Fibroblast of pulmonary artery (primary cell): Measurements from ENCODE around the gene ZNFX1.

Experiments used
- DNase-seq: peaks from one replicate; pipeline ENCODE4 v3.0.0-alpha.2; 2010; ENCODE audit warnings: low read depth
- H3K4me3 ChIP-seq: replicated peaks from 2 replicates; pipeline ENCODE4 v1.5.1; 2011; ENCODE audit warnings: low read depth, mild to moderate bottlenecking, control low read depth, low read length, moderate library complexity
- TF ChIP-seq, protein P1 (sequence below): IDR thresholded peaks from 2 replicates; pipeline ENCODE4 v1.5.1; 2011; ENCODE audit warnings: mild to moderate bottlenecking, control low read depth, low read length, inconsistent platforms; ENCODE audit errors: missing control alignments

Gene ZNFX1

DNA sequence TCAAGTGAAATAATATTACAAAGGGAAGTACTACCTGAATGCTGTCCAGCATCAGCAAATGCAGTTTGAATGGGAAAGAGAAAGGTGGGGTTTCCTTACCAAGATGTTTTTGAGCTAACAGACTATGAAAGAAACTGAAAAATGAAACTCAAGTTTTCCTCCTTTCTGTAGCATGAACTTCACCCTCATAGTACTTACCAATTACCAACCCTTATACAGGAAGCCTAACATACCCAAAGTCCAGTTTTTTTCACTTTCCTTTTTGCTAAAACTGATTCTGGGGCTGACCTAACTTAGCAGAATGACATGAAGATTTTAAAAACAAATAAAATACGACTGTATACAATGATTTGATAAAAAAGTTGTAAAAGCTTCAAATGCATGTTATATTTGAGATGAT, 5.2 kb downstream of the ZNFX1 start:
- DNase-seq: no peak
- H3K4me3 ChIP-seq: no peak overlapping the region
- TF ChIP-seq, protein P1, sequence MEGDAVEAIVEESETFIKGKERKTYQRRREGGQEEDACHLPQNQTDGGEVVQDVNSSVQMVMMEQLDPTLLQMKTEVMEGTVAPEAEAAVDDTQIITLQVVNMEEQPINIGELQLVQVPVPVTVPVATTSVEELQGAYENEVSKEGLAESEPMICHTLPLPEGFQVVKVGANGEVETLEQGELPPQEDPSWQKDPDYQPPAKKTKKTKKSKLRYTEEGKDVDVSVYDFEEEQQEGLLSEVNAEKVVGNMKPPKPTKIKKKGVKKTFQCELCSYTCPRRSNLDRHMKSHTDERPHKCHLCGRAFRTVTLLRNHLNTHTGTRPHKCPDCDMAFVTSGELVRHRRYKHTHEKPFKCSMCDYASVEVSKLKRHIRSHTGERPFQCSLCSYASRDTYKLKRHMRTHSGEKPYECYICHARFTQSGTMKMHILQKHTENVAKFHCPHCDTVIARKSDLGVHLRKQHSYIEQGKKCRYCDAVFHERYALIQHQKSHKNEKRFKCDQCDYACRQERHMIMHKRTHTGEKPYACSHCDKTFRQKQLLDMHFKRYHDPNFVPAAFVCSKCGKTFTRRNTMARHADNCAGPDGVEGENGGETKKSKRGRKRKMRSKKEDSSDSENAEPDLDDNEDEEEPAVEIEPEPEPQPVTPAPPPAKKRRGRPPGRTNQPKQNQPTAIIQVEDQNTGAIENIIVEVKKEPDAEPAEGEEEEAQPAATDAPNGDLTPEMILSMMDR: no peak

DNA sequence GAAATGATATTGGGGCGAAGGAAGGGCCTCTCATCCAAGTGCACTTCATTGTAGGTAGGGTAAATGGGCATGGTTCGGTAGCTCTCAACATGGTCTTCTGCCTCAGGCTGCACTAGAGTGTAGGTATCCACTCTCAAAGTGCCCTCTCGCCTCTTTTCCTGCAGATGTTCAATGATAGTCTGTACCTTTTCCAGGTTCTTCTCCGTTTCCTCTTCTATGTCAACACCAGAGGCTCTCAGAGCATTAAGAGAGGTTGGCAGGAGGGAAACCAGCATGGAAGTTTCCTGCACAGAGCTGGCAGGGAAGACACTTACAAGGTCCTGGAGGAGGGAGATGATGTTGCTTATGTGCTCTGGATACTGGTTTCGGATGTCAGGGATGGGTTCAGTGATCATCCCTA, 7.1 kb downstream of the ZNFX1 start:
- DNase-seq: no peak
- TF ChIP-seq, protein P1: no peak
- H3K4me3 ChIP-seq: no peak overlapping the region

DNA sequence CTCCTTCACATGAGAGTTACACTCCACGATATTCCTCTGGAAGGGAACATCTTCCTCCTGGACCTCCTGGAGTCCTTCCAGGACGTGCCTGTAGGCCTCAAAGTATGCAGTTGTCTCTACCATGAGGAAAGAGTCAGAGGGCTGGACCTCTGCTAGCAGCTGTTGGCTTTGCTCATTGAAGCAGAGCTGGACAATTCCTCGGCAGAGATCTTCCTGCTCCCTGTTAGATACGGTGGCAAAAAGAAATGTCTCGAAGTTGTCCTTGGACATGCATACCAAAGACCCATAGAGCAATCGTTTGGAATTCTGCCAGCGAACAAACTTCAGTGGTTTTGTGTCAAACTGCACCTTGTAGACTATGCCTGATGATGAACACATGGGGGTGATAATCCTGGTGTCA, 7.7 kb downstream of the ZNFX1 start:
- DNase-seq: no peak
- TF ChIP-seq, protein P1: no peak
- no peak overlapping the region for H3K4me3 ChIP-seq

DNA sequence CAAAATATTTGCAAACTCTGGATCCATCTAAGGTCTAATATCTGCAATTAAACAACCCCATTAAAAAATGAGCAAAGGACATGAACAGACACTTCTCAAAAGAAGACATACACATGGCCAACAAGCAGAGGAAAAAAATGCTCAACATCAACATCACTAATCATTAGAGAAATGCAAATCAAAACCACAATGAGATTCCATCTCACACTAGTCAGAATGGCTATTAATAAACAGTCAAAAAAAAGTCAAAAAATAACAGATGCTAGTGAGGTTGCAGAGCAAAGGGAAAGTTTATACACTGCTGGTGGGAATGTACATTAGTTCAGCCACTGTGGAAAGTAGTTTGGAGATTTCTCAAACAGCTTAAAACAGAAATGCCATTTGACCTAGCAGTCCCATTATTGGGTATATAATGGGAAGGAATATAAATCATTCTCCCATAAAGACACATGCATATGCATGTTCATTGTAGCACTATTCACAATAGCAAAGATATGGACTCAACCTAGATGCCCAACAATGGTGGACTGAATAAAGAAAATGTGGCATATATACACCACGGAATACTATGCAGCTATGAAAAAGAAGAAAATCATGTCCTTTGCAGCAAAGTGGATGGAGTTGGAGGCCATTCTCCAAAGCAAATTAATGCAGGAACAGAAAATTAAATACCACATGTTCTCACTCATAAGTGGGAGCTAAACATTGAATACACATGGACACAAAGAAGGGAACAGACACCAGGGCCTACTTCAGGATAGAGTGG, 9.1 kb downstream of the ZNFX1 start:
- no peak overlapping the region for H3K4me3 ChIP-seq
- TF ChIP-seq, protein P1: no peak

DNA sequence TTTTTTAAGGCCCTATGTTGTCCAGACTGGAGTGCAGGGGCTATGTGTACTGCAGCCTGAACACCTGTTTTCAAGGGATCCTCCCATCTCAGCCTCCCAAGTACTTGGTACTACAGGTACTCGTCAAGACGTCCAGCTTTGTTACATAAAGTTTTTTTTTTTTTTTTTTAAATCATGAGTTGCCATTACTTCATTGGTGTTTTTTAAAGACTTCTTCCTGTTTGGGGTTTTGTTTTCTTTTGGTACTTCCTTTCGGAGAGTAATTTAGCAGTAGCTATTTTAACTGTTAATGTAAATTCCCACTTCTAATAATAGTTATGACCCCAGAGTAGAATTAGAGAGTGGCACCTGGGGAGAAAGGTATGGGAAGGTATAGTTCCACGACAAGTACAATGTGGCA, 10.5 kb downstream of the ZNFX1 start:
- H3K4me3 ChIP-seq: no peak overlapping the region
- TF ChIP-seq, protein P1: no peak

More for the DNA sequence above, 9.1 kb downstream of the ZNFX1 start:
- DNase-seq: no peak

DNA sequence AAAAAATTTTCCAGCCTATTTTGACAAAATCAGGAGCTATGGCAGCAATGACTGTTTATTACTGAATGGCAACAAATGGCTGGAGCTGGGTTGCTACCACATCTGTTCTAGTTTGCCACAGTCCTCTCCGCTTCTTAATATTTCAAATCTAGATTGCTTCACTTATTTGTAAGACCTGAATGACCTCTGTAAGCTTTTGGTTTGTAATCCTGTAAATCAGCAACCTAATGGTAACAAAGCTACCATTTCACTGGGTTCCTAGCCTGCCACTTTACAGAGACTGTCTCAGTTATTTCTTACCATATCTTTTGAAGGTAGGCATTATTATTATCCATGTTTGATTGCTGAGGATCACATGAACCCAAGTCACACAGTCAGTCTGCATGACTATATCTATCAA, 15.4 kb downstream of the ZNFX1 start:
- TF ChIP-seq, protein P1: no peak
- H3K4me3 ChIP-seq: no peak overlapping the region
- DNase-seq: no peak

More for the DNA sequence above, 10.5 kb downstream of the ZNFX1 start:
- DNase-seq: no peak

DNA sequence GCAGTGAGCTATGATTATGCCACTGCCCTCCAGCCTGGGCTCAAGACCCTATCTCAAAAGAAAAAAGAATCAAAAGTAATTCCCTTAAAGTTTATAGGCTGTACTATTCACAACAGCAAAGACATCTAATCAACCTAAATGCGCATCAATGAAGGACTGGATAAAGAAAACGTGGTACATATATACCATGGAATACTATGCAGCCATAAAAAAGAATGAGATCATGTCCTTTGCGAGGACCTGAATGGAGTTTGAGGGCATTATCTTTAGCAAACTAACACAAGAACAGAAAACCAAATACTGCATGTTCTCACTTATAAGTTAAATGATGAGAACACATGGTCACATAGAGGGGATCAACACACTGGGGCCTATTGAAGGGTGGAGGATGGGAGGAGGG, 16.7 kb downstream of the ZNFX1 start:
- DNase-seq: no peak
- TF ChIP-seq, protein P1: no peak
- H3K4me3 ChIP-seq: no peak overlapping the region
